Stromal cell of bone marrow (primary cell): Measurements from ENCODE around the gene AP2S1.
"Not testable (repeated sequence)": the region's sequence is repeated elsewhere in the genome, so short reads cannot be mapped to it uniquely, and the experiment has no call there.

Experiments
- DNase-seq: peaks from one replicate; pipeline ENCODE4 v3.0.0-alpha.2; 2012; ENCODE audit warnings: low read depth

AP2S1 gene

DNA sequence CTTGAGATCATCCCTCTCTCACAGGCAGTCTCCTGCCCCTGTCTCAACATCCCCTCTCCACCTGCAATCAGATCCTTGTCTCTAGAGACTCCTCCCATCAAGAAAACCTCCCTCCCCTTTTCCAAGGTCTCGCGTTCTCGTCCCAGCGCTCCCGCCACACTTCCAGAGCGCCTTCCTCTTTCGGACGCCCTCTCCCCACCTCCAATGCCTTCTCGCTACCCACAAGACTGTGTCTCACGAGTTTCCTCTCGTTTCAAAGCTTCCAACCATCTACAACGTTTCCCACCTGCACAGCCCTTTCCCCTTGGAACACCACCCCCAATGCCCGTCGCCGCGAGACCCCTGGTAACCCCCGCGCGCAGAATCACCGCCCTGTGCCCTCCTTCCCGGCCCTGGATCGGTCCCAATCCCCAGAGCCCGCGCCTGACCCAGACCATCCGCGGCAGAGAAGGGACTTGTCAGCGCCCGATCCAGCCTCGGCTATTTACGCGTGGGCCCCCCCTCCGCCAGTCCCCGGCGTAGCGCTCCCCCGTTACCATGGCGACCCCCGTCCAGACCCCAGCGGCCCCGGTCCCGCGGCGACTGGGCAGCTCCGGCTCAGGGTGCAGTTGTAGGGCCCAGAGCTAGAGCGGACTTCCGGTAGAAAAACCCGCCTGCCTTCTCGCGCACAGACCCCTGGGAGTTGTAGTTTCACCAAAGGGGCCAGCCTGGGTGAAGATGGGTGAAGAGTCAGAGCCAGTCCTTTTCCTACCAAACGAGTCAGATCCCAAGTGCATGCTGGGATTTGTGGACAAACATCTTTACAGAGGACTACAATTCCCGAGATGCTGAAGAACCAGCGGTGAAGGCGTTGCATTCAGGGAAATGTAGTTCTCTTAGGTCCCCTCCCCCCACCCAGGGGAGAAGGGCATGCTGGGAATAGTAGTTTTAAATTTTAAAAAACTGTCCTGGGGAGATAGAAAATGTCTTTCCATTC is at the start of gene AP2S1:
AP2S1 (minus strand) TSS at position 619 of the 976 bp plus-strand sequence; CDS start at position 539, 80 bp downstream.
- DNase-seq = peak; percentile 100

- DNase-seq = no peak
Measured at GRCh38 chr19:46900341-46900740, 49.7 kb upstream of the AP2S1 start.

- peak; percentile 76 for DNase-seq
Measured at GRCh38 chr19:46898731-46899130, 48.1 kb upstream of the AP2S1 start.

DNA sequence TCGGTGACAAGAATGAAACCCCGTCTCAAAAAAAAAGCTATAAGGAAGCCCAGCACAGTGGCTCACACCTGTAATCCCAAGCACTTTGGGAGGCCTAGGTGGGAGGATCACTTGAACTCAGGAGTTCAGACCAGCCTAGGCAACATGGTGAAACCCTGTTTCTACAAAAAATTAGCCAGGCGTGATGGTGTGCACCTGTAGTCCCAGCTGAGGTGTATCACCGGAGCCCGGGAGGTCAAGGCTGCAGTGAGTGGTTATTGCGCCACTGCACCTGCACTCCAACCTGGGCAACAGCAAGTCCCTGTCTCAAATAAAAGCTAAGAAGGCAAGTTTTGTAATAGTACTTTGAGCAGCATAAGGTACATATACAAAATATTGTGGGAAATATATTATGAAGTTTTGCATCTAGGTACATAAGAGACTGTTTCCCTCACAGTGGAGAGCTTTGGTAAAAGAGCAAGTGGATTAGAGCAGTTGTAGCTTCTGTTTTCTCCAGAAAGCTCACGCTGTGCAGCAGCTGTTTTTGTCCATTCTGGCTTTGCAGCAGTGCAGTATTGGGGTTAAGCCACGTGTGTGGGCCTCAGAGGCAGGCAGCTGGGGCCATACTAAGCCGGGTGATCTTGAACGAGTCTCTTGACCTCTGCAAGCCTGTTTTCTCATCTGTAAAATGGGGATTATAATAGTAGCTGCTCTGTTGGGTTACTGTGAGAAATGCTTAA is 45.6 kb upstream of the AP2S1 start:
- no peak for DNase-seq

- DNase-seq = no peak
Measured at GRCh38 chr19:46892252-46893179, 41.9 kb upstream of the AP2S1 start.

DNA sequence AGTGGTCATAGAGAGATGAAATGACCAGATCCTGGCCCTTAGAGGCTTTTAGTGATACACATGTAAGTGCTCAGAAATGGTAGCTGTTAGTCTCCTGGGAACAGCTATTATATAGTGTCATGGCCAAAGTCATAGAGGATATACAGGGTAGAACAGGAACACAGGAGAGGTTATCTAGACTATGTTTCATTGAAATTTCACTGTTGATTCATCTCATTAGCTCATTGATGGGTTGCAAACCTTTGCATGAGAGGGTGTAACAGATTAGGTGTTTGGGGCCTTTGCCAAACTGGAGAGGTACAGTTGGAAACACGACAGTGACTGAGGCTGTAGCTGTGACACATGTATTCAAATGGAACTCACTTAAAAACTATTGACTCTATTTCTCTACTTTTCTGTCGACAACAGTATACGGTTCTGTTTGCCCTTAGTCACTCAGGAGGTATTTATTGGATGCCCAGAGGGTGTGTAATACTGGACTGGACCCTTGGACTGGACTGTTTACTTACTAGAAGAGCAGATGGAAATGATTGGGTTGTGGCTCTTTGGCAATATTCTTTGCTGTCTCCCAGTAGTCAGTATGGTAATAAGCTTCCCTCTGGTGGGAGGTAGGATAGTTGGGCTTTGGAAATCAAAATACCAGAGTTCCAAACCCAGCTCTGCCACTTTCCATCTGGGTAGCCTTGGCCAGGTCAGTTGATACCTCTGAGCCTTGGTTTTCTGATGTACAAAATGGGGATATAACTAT is 40.0 kb upstream of the AP2S1 start:
- peak; percentile 88 for DNase-seq

DNA sequence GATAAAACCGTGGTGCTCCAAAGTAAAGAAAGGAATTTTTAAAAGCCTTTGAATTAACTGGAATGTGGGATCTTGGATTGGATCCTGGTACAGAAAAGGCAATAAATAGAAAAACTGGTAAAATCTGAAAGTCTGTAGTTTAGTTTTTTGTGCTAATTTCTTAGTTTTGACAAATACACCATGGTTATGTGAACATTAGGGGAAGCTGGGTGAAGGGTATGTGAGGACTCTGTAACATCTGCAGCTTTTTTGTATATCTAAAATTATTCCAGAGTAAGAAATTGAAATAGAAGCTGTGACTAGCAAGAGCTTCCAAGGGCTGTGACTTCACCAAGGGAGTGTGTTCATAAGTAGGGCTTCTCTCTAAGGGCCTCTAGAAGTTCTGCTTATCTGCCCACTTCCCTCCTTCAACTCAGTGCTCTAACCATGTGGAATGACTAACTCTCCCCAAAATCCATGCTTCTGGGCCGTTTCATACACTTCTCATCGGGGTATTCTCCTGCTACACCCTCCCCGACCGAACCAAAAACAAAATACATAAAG is 36.7 kb upstream of the AP2S1 start:
- no peak for DNase-seq

- DNase-seq = no peak
Measured at GRCh38 chr19:46886546-46887239, 36.0 kb upstream of the AP2S1 start.

DNA sequence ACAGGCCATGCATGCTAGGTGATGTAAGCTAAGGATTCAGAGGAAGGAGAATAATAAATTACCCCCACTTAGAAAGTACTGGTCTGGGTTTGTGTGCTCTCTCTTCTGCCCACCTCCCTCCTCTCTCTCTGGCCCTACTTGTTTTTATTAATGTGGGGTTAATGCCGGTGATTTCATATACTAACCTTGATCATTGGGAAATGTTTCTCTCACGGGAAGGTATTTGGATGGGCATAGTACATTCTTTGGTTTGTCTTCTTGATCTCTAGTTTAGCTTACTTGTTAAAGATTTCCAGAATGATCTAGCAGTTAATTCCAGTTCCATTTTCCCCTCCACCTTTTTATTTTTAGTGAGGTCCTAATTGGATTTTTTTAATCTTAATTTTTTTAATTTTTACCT is 34.8 kb upstream of the AP2S1 start:
- no peak for DNase-seq

- DNase-seq = not testable (repeated sequence)
Measured at GRCh38 chr19:46882751-46883150, 32.1 kb upstream of the AP2S1 start.

GRCh38 chr19:46882034-46882433 is 31.4 kb upstream of the AP2S1 start:
- DNase-seq = no peak

DNA sequence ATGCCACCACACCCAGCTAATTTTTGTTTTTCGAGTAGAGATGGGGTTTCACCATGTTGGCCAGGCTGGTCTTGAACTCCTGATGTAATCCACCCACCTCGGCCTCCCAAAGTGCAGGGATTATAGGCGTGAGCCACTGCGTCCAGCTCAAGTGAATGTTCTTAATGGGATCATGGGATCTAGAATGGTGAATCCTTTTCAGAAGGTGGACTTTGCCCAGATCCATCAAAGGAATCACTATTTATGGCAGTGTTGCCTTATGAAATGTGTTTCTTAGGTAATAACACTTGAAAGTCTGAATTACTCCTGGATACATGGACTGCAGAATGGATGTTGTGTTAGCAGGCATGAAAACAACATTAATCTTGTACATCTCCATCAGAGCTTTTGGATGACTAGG is 30.4 kb upstream of the AP2S1 start:
- DNase-seq = no peak

DNA sequence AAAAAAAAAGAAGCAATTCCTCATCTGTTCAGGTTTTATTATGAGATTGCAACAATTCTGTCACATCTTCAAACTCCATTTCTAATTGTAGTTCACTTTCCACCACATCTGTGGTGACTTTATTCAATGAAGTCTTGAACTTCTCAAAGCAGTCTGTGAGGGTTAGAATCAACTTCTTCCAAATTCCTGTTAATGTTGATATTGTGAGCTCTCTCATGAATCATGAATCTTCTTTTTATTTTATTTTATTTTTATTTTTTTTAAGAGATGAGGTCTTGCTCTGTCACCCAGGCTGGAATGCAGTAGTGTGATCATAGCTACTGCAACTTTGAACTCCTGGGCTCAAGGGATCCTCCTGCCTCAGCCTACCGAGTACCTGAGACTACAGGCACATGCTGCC is 29.8 kb upstream of the AP2S1 start:
- DNase-seq = no peak

- DNase-seq = peak; percentile 80
Measured at GRCh38 chr19:46878613-46879375, 28.1 kb upstream of the AP2S1 start.

DNA sequence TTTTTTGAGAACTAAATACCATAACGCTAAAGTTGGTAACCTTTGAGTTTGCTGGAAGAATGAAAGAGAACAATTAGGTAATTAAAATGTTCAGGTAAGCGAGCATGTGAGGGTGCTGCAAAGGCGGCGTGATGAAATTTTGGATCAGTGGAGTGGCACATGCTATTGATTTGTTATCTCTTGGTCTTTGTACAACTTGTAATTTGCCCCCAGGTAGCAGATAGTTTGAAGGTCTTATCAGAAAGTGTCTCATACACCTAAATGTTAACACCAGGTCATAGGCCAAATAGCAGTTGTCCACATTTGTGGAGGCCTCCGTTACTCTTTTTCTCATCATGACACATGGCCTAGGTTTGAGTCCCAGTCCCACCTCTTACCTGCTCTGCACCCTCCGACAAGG is 25.0 kb upstream of the AP2S1 start:
- no peak for DNase-seq

DNA sequence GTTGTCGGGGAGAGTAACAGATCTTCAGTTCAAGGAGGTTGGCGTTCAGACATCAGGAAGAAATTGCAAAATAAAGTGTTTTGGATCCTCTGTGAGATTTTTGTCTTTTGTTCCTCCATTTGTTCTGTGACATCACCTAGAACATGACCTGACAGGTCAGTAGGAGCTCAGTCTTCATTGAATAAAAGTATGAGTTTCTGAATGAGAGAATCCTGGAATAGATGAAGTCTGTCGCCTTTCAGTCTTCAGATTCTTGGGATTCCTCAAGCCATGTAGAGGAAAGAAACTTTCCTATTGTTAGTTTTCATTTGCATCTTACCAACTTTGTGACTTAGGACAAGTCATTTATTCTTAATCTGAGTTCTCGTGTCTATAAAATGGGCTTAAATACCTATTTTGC is 24.6 kb upstream of the AP2S1 start:
- DNase-seq = no peak

DNA sequence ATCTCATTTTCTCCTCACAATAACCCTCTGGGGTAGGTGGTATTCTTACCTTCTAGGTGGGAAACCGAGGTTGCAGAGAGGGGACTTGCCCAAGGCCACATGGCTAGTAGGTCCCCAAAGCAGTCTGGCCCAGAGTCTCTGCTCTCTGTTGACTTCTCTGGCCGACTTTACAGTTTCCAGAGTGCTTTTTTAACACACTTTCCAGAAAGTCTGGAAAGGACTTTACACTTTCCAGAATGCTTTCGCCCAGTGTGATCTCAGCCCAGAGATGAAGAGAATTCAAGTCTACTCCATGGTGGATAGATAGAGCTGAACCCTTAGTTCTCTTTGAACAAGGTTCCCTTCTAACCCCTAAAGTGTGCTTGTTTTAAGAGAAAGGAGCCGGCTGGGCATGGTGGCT is 22.3 kb upstream of the AP2S1 start:
- no peak for DNase-seq

DNA sequence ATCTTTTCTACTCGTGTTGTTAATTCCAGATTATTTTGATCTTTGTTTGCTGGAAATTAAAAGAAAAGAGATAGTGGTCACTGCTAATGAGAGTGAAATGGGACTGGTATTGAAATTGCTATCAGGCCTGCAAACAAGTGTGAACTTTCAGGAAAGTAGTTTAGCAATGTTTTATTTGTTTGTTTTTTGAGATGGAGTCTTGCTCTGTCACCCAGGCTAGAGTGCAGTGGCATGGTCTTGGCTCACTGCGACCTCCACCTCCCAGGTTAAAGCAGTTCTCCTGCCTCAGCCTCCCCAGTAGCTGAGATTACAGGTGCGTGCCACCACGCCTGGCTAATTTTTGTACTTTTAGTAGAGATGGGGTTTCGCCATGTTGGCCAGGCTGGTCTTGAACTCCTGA is 20.5 kb upstream of the AP2S1 start:
- DNase-seq = not testable (repeated sequence)

DNA sequence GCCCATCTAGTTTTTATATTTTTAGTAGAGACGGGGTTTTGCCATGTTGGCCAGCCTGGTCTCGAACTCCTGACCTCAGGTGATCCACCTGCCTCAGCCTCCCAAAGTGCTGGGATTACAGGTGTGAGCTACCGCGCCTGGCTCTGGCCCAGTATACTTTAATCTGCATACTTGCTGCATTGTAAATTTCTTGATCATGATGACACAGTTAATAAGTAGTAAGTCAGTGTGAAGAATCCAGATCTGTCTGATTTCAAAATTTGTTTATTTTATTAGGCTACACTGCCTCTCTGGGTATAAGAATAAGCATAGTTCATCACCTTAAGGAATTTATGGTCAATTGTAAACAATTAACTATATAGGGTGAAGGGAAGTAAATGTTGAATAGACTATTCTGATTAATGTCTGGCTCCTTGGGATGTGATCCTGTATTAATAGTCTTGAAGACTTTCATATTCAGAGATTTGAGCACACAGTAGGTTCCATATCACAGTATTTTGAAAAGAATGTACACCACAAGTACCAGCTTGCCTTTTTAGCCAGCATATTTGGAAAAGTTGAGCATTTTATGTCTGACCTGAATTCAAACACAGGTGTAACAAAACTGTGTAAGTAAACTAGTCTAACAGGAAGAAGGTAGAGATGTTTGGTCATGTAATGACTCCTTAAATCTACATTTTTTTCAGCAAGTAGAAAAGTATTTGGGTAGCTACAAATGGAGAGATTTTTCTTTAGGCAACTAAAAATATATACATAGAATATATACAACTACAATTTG is 17.6 kb upstream of the AP2S1 start:
- DNase-seq = no peak
